ENCODE measurements around the gene SLK.
A peak's percentile ranks its signal among the peaks of the same experiment; 100 is the strongest.

SLK gene

GRCh38 chr10:103966671-103967447 is at the start of gene SLK:
TSS of gene SLK (plus strand) at chr10:103967140. CDS start at chr10:103967746, 606 bp downstream.
- TF ChIP-seq ZNF274 (IDR thresholded peaks at IDR 0.05; ENCODE audit: low read depth, low read length) (no peak), SUZ12 (IDR thresholded peaks at IDR 0.05; ENCODE audit: extremely low read depth, insufficient read depth, insufficient read length) (no peak), YY1 (IDR thresholded peaks at IDR 0.05; ENCODE audit: insufficient read depth, insufficient read length) (no peak)
- DNase-seq (ENCODE audit: low read depth, low spot score), result no peak

GRCh38 chr10:103917302-103918052 is 49.5 kb upstream of the SLK start:
- peak overlapping the region; percentile 96 for H3K9ac ChIP-seq (ENCODE audit: insufficient read length, low read depth)
- peak overlapping the region; percentile 77 for H3K4me3 ChIP-seq (ENCODE audit: insufficient read length, low read depth)
- peak; percentile 6 for DNase-seq (ENCODE audit: low read depth, low spot score)
- no peak for TF ChIP-seq YY1 (IDR thresholded peaks at IDR 0.05; ENCODE audit: insufficient read depth, insufficient read length)
- peaks cover 18% of the 10 kb centered on the region for H3K9me3 ChIP-seq (ENCODE audit: insufficient read depth, low read length)
- H3K36me3 ChIP-seq (ENCODE audit: insufficient read depth, insufficient read length, low read length), result peaks cover 9% of the 10 kb centered on the region
- peaks cover 6% of the 10 kb centered on the region for H3K4me1 ChIP-seq (ENCODE audit: insufficient read depth, insufficient read length)
- no peaks in the 10 kb centered on the region for H3K27me3 ChIP-seq (ENCODE audit: insufficient read depth, insufficient read length)

More at GRCh38 chr10:103966671-103967447, at the start of gene SLK:
- Histone ChIP-seq H3K9ac (ENCODE audit: insufficient read length, low read depth) (peak within 1 kb of the TSS; percentile 82), H3K27me3 (ENCODE audit: insufficient read depth, insufficient read length) (no peaks in the 10 kb centered on the region), H3K36me3 (ENCODE audit: insufficient read depth, insufficient read length, low read length) (no peaks in the 10 kb centered on the region), H3K9me3 (ENCODE audit: insufficient read depth, low read length) (no peaks in the 10 kb centered on the region), H3K4me3 (ENCODE audit: insufficient read length, low read depth) (peak within 1 kb of the TSS; percentile 71), H3K4me1 (ENCODE audit: insufficient read depth, insufficient read length) (peaks cover 3% of the 10 kb centered on the region)

- no peaks in the 10 kb centered on the region for H3K27me3 ChIP-seq (ENCODE audit: insufficient read depth, insufficient read length)
- H3K9me3 ChIP-seq (ENCODE audit: insufficient read depth, low read length), result peaks cover 18% of the 10 kb centered on the region
- TF ChIP-seq ZNF274 (IDR thresholded peaks at IDR 0.05; ENCODE audit: low read depth, low read length) (no peak), SUZ12 (IDR thresholded peaks at IDR 0.05; ENCODE audit: extremely low read depth, insufficient read depth, insufficient read length) (no peak), YY1 (IDR thresholded peaks at IDR 0.05; ENCODE audit: insufficient read depth, insufficient read length) (no peak)
- peak within 1 kb of the TSS; percentile 77 for H3K4me3 ChIP-seq (ENCODE audit: insufficient read length, low read depth)
- H3K9ac ChIP-seq (ENCODE audit: insufficient read length, low read depth), result peak within 1 kb of the TSS; percentile 96
- H3K36me3 ChIP-seq (ENCODE audit: insufficient read depth, insufficient read length, low read length), result peaks cover 9% of the 10 kb centered on the region
- DNase-seq (ENCODE audit: low read depth, low spot score), result peak; percentile 93
- H3K4me1 ChIP-seq (ENCODE audit: insufficient read depth, insufficient read length), result peaks cover 6% of the 10 kb centered on the region
These were observed 48.7 kb upstream of the SLK start, which contains the start of gene STN1 for GRCh38 chr10:103918053-103918846. TSS of gene STN1 (minus strand) at chr10:103918184. CDS start at chr10:103917594, 590 bp downstream.

GRCh38 chr10:103919648-103920025 is 47.3 kb upstream of the SLK start:
- no peaks in the 10 kb centered on the region for H3K27me3 ChIP-seq (ENCODE audit: insufficient read depth, insufficient read length)
- DNase-seq (ENCODE audit: low read depth, low spot score), result no peak
- H3K9me3 ChIP-seq (ENCODE audit: insufficient read depth, low read length), result peaks cover 14% of the 10 kb centered on the region
- H3K4me3 ChIP-seq (ENCODE audit: insufficient read length, low read depth), result no peak overlapping the region
- no peak overlapping the region for H3K9ac ChIP-seq (ENCODE audit: insufficient read length, low read depth)
- peaks cover 9% of the 10 kb centered on the region for H3K36me3 ChIP-seq (ENCODE audit: insufficient read depth, insufficient read length, low read length)
- H3K4me1 ChIP-seq (ENCODE audit: insufficient read depth, insufficient read length), result peaks cover 6% of the 10 kb centered on the region
- TF ChIP-seq YY1 (IDR thresholded peaks at IDR 0.05; ENCODE audit: insufficient read depth, insufficient read length), result no peak
- no peak for TF ChIP-seq ZNF274 (IDR thresholded peaks at IDR 0.05; ENCODE audit: low read depth, low read length)
- no peak for TF ChIP-seq SUZ12 (IDR thresholded peaks at IDR 0.05; ENCODE audit: extremely low read depth, insufficient read depth, insufficient read length)

GRCh38 chr10:103921248-103921647 is 45.7 kb upstream of the SLK start:
- H3K27me3 ChIP-seq (ENCODE audit: insufficient read depth, insufficient read length), result no peaks in the 10 kb centered on the region
- no peak for TF ChIP-seq SUZ12 (IDR thresholded peaks at IDR 0.05; ENCODE audit: extremely low read depth, insufficient read depth, insufficient read length)
- TF ChIP-seq YY1 (IDR thresholded peaks at IDR 0.05; ENCODE audit: insufficient read depth, insufficient read length), result no peak
- no peak for TF ChIP-seq ZNF274 (IDR thresholded peaks at IDR 0.05; ENCODE audit: low read depth, low read length)
- peaks cover 6% of the 10 kb centered on the region for H3K4me1 ChIP-seq (ENCODE audit: insufficient read depth, insufficient read length)
- no peaks in the 10 kb centered on the region for H3K9me3 ChIP-seq (ENCODE audit: insufficient read depth, low read length)
- no peaks in the 10 kb centered on the region for H3K36me3 ChIP-seq (ENCODE audit: insufficient read depth, insufficient read length, low read length)
- no peak overlapping the region for H3K9ac ChIP-seq (ENCODE audit: insufficient read length, low read depth)
- no peak for DNase-seq (ENCODE audit: low read depth, low spot score)
- no peak overlapping the region for H3K4me3 ChIP-seq (ENCODE audit: insufficient read length, low read depth)

GRCh38 chr10:103921750-103922195 is 45.2 kb upstream of the SLK start:
- H3K27me3 ChIP-seq (ENCODE audit: insufficient read depth, insufficient read length), result no peaks in the 10 kb centered on the region
- H3K9ac ChIP-seq (ENCODE audit: insufficient read length, low read depth), result no peak overlapping the region
- peaks cover 6% of the 10 kb centered on the region for H3K4me1 ChIP-seq (ENCODE audit: insufficient read depth, insufficient read length)
- H3K36me3 ChIP-seq (ENCODE audit: insufficient read depth, insufficient read length, low read length), result no peaks in the 10 kb centered on the region
- no peaks in the 10 kb centered on the region for H3K9me3 ChIP-seq (ENCODE audit: insufficient read depth, low read length)
- TF ChIP-seq YY1 (IDR thresholded peaks at IDR 0.05; ENCODE audit: insufficient read depth, insufficient read length), result no peak
- TF ChIP-seq ZNF274 (IDR thresholded peaks at IDR 0.05; ENCODE audit: low read depth, low read length), result no peak
- TF ChIP-seq SUZ12 (IDR thresholded peaks at IDR 0.05; ENCODE audit: extremely low read depth, insufficient read depth, insufficient read length), result no peak
- no peak overlapping the region for H3K4me3 ChIP-seq (ENCODE audit: insufficient read length, low read depth)
- DNase-seq (ENCODE audit: low read depth, low spot score), result no peak
